Measurements from ENCODE around the gene ZSWIM6.

DNA sequence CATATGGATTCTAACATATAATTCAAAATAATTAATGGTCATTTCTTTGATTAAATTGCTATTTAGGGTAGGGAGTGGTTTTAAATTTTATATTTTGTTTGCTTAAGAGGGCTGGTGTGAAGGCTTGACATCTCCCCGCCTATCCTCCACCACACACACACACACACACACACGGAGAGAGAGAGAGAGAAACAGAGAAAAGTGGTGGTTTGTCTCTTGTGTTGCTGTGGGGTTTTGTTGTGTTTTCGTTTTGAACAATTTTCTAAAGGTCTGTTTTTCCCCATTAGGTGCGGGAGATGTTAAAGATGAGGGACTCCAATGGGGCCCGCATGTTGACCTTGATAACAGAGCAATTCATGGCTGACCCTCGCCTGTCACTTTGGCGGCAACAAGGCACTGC is 161.9 kb downstream of the ZSWIM6 start:
- TF ChIP-seq, protein P1, sequence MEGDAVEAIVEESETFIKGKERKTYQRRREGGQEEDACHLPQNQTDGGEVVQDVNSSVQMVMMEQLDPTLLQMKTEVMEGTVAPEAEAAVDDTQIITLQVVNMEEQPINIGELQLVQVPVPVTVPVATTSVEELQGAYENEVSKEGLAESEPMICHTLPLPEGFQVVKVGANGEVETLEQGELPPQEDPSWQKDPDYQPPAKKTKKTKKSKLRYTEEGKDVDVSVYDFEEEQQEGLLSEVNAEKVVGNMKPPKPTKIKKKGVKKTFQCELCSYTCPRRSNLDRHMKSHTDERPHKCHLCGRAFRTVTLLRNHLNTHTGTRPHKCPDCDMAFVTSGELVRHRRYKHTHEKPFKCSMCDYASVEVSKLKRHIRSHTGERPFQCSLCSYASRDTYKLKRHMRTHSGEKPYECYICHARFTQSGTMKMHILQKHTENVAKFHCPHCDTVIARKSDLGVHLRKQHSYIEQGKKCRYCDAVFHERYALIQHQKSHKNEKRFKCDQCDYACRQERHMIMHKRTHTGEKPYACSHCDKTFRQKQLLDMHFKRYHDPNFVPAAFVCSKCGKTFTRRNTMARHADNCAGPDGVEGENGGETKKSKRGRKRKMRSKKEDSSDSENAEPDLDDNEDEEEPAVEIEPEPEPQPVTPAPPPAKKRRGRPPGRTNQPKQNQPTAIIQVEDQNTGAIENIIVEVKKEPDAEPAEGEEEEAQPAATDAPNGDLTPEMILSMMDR (conservative IDR thresholded peaks at IDR 0.05) = no peak
- no peak for TF ChIP-seq ZFX (IDR thresholded peaks at IDR 0.05)

Measured in C4-2B (cell line).